Activated CD8-positive, alpha-beta memory T cell treated with anti-CD3 and anti-CD28 coated beads, Interleukin-2, amount 50 U/mL, for 24 hours (primary cell): ENCODE results near the gene KRTAP9-8.
"Not testable (repeated sequence)": the region's sequence is repeated elsewhere in the genome, so short reads cannot be mapped to it uniquely, and the experiment has no call there.

Experiments
- DNase-seq: peaks from one replicate; pipeline ENCODE4 v3.0.0-alpha.2; 2020; ENCODE audit errors: extremely low read depth

Gene KRTAP9-8

GRCh38 chr17:41255381-41256290, 17.8 kb downstream of the KRTAP9-8 start, which contains the start of gene KRTAP9-9:
TSS of gene KRTAP9-9 (plus strand) at chr17:41255384.
- DNase-seq = not testable (repeated sequence)

GRCh38 chr17:41256291-41256685, 18.5 kb downstream of the KRTAP9-8 start:
- no peak for DNase-seq

- no peak for DNase-seq
Measured at GRCh38 chr17:41258406-41258805, 20.6 kb downstream of the KRTAP9-8 start.

- no peak for DNase-seq
Measured at GRCh38 chr17:41263212-41263611, 25.4 kb downstream of the KRTAP9-8 start.

GRCh38 chr17:41264599-41264998, 26.8 kb downstream of the KRTAP9-8 start:
- DNase-seq = no peak

- DNase-seq = no peak
Measured at GRCh38 chr17:41265078-41265477, 27.3 kb downstream of the KRTAP9-8 start, which contains the start of gene KRTAP9-6. TSS of gene KRTAP9-6 (plus strand) at chr17:41265378. CDS start at chr17:41265378, 0 bp downstream.

- DNase-seq = no peak
Measured at GRCh38 chr17:41267711-41268110, 29.9 kb downstream of the KRTAP9-8 start.

- DNase-seq = not testable (repeated sequence)
Measured at GRCh38 chr17:41271323-41271722, 33.5 kb downstream of the KRTAP9-8 start.

GRCh38 chr17:41271858-41272257, 34.1 kb downstream of the KRTAP9-8 start:
- no peak for DNase-seq

- DNase-seq = not testable (repeated sequence)
Measured at GRCh38 chr17:41275648-41276190, 37.9 kb downstream of the KRTAP9-8 start, which contains the start of gene KRTAP9-7. TSS of gene KRTAP9-7 (plus strand) at chr17:41275698. CDS start at chr17:41275698, 0 bp downstream.

GRCh38 chr17:41278176-41278955, 40.6 kb downstream of the KRTAP9-8 start:
- DNase-seq = no peak

GRCh38 chr17:41284043-41284442, 46.2 kb downstream of the KRTAP9-8 start:
- no peak for DNase-seq

- DNase-seq = no peak
Measured at GRCh38 chr17:41284546-41284945, 46.7 kb downstream of the KRTAP9-8 start.

GRCh38 chr17:41287050-41287449, 49.3 kb downstream of the KRTAP9-8 start:
- DNase-seq = no peak
